ENCODE results near the gene CRTC2. TPM values are rescaled to one million over a fixed set of nuclear protein-coding genes. Genes with fewer than 3 reads are reported as not detected.

Gene CRTC2
- total and polyA plus RNA-seq, 9 of the 15 experiments (the other 6 are each of a cell fraction or from before 2014, with no cell fraction given), result 2.7 to 26.4 (median 10.2) TPM

DNA sequence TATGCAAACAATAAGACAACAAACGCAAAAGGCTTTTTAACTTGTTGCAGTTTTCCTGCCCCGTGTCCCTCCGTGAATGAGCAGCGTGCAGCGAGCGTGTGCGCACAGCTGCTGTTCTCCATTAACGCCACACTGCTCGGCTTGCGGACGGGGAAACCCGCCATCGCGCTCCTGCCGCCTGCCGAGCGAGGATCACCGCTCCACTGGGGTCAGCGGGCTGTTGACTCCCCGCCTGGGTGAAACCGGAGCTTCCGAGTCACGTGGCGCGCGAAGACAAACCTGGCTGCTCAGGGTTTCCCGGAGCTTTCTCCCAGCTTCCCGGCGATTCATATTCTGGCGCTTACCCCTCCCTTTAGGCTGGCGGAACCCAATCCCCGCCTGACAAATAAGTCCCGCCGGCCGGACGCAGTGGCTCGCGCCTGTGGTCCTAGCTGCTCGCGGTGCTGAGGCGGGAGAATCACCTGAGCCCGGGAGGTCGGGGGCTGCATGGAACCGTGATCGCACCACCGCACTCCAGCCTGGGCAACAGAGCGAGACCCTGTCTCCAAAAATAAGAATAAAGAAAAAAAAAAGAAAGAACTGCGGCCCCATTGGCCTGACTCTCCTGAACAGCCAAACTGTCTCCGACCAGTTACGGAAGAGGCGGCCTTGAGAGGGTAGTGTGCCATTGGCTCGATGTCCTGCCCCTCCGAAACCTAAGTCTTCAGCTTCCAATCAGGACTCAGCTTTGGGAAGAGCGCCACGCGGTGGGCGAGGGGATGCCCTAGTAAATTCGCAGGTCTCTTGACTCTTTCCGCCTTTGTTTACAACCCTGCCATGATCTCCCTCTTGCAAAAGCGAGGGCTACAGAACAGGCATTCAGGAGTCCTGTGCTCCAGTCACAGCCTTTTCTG, 8.9 kb upstream of the CRTC2 start, which contains the start of gene CREB3L4 (continued):
- TF ChIP-seq, protein P1, sequence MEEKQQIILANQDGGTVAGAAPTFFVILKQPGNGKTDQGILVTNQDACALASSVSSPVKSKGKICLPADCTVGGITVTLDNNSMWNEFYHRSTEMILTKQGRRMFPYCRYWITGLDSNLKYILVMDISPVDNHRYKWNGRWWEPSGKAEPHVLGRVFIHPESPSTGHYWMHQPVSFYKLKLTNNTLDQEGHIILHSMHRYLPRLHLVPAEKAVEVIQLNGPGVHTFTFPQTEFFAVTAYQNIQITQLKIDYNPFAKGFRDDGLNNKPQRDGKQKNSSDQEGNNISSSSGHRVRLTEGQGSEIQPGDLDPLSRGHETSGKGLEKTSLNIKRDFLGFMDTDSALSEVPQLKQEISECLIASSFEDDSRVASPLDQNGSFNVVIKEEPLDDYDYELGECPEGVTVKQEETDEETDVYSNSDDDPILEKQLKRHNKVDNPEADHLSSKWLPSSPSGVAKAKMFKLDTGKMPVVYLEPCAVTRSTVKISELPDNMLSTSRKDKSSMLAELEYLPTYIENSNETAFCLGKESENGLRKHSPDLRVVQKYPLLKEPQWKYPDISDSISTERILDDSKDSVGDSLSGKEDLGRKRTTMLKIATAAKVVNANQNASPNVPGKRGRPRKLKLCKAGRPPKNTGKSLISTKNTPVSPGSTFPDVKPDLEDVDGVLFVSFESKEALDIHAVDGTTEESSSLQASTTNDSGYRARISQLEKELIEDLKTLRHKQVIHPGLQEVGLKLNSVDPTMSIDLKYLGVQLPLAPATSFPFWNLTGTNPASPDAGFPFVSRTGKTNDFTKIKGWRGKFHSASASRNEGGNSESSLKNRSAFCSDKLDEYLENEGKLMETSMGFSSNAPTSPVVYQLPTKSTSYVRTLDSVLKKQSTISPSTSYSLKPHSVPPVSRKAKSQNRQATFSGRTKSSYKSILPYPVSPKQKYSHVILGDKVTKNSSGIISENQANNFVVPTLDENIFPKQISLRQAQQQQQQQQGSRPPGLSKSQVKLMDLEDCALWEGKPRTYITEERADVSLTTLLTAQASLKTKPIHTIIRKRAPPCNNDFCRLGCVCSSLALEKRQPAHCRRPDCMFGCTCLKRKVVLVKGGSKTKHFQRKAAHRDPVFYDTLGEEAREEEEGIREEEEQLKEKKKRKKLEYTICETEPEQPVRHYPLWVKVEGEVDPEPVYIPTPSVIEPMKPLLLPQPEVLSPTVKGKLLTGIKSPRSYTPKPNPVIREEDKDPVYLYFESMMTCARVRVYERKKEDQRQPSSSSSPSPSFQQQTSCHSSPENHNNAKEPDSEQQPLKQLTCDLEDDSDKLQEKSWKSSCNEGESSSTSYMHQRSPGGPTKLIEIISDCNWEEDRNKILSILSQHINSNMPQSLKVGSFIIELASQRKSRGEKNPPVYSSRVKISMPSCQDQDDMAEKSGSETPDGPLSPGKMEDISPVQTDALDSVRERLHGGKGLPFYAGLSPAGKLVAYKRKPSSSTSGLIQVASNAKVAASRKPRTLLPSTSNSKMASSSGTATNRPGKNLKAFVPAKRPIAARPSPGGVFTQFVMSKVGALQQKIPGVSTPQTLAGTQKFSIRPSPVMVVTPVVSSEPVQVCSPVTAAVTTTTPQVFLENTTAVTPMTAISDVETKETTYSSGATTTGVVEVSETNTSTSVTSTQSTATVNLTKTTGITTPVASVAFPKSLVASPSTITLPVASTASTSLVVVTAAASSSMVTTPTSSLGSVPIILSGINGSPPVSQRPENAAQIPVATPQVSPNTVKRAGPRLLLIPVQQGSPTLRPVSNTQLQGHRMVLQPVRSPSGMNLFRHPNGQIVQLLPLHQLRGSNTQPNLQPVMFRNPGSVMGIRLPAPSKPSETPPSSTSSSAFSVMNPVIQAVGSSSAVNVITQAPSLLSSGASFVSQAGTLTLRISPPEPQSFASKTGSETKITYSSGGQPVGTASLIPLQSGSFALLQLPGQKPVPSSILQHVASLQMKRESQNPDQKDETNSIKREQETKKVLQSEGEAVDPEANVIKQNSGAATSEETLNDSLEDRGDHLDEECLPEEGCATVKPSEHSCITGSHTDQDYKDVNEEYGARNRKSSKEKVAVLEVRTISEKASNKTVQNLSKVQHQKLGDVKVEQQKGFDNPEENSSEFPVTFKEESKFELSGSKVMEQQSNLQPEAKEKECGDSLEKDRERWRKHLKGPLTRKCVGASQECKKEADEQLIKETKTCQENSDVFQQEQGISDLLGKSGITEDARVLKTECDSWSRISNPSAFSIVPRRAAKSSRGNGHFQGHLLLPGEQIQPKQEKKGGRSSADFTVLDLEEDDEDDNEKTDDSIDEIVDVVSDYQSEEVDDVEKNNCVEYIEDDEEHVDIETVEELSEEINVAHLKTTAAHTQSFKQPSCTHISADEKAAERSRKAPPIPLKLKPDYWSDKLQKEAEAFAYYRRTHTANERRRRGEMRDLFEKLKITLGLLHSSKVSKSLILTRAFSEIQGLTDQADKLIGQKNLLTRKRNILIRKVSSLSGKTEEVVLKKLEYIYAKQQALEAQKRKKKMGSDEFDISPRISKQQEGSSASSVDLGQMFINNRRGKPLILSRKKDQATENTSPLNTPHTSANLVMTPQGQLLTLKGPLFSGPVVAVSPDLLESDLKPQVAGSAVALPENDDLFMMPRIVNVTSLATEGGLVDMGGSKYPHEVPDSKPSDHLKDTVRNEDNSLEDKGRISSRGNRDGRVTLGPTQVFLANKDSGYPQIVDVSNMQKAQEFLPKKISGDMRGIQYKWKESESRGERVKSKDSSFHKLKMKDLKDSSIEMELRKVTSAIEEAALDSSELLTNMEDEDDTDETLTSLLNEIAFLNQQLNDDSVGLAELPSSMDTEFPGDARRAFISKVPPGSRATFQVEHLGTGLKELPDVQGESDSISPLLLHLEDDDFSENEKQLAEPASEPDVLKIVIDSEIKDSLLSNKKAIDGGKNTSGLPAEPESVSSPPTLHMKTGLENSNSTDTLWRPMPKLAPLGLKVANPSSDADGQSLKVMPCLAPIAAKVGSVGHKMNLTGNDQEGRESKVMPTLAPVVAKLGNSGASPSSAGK (IDR thresholded peaks at IDR 0.05), result peak; percentile 96
- no peak for TF ChIP-seq IRF2 (CRISPR knock-in tag; IDR thresholded peaks at IDR 0.05)
- peak; percentile 41 to 60; a peak in 2 of 4 replicates for TF ChIP-seq SIN3A (IDR thresholded peaks at IDR 0.05; ENCODE audit: borderline replicate concordance in 2 of 2, control insufficient read depth in 1 of 2, low read depth in 2 of 2, low read length in 2 of 2)
- 0 out of 4 replicates have a peak, but pooled peaks of 1 of the 2 experiments have one; percentile 17 for TF ChIP-seq TBL1XR1 (IDR thresholded peaks at IDR 0.05; ENCODE audit: low read length in 2 of 2)
- no peak for TF ChIP-seq ZNF696 (CRISPR knock-in tag; conservative IDR thresholded peaks at IDR 0.05)
- TF ChIP-seq, protein P2, sequence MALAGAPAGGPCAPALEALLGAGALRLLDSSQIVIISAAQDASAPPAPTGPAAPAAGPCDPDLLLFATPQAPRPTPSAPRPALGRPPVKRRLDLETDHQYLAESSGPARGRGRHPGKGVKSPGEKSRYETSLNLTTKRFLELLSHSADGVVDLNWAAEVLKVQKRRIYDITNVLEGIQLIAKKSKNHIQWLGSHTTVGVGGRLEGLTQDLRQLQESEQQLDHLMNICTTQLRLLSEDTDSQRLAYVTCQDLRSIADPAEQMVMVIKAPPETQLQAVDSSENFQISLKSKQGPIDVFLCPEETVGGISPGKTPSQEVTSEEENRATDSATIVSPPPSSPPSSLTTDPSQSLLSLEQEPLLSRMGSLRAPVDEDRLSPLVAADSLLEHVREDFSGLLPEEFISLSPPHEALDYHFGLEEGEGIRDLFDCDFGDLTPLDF (CRISPR knock-in tag; IDR thresholded peaks at IDR 0.05), result peak; percentile 61; the same call in 1 of the 2 replicates
- TF ChIP-seq PTBP1 (IDR thresholded peaks at IDR 0.05; ENCODE audit: low read depth, low read length), result 0 out of 2 replicates have a peak, but pooled peaks have one; percentile 14

Data from K562 (cell line).